ENCODE results near the gene SYT13. TPM values are rescaled to one million over a fixed set of nuclear protein-coding genes. Genes with fewer than 3 reads are reported as not detected.

Gene SYT13
- total and polyA plus RNA-seq, 2 donors (not counting 3 experiments of a cell fraction or from before 2014, with no cell fraction given): not detected

- H2AFZ ChIP-seq (ENCODE audit: low read depth, low read length): no peak overlapping the region
- CTCF ChIA-PET: interaction anchor here (2.6 kb wide), 1 partner anchor 148 kb away, joined by 8 read pairs; no protein-coding TSS in a partner anchor
- dilution Hi-C loops (cut with MboI; ENCODE audit: extremely low pct_ligation_motif_present, low sequenced_read_pairs): no loop called here
Measured at GRCh38 chr11:45258982-45259530, 27.1 kb downstream of the SYT13 start.

GRCh38 chr11:45254070-45254469, 32.1 kb downstream of the SYT13 start:
- Histone ChIP-seq H3K9ac (replicated peaks; ENCODE audit: extremely low read depth, insufficient read depth, low read length) (no peak overlapping the region), H3K79me2 (ENCODE audit: control insufficient read depth, insufficient read depth, low read length) (no peaks in the 10 kb centered on the region), H3K4me3 (replicated peaks in 1 of 3; ENCODE audit: insufficient read depth in 1 of 3, low read depth in 1 of 3, low read length in 3 of 3) (no peak overlapping the region), H2AFZ (ENCODE audit: low read depth, low read length) (no peak overlapping the region), H4K20me1 (replicated peaks; ENCODE audit: control insufficient read depth, extremely low read depth, insufficient read depth, low read length) (no peaks in the 10 kb centered on the region), H3K4me1 (ENCODE audit: control insufficient read depth, extremely low read depth, insufficient read depth, low read length) (no peaks in the 10 kb centered on the region), H3K27ac (ENCODE audit: insufficient read depth, low read depth, low read length) (no peak overlapping the region), H3K9me1 (replicated peaks; ENCODE audit: control insufficient read depth, extremely low read depth, insufficient read depth, low read length) (no peaks in the 10 kb centered on the region), H3K4me2 (ENCODE audit: insufficient read depth, low read length) (no peak overlapping the region), H3K36me3 (ENCODE audit: control insufficient read depth in 2 of 2, extremely low read depth in 1 of 2, insufficient read depth in 2 of 2, low read length in 2 of 2) (no peaks in the 10 kb centered on the region), H3K27me3 (ENCODE audit: control insufficient read depth in 2 of 2, insufficient read depth in 2 of 2, low read length in 2 of 2) (peaks cover 0 to 8% of the 10 kb centered on the region in 2 experiments), H3K9me3 (replicated peaks; ENCODE audit: control insufficient read depth, insufficient read depth, low read length) (no peaks in the 10 kb centered on the region)
- no peak for FAIRE-seq
- no peak for DNase-seq (ENCODE audit: low read depth, low spot score)
- TF ChIP-seq MYC (IDR thresholded peaks at IDR 0.05; ENCODE audit: low read depth, low read length) (no peak), JUN (IDR thresholded peaks at IDR 0.05; ENCODE audit: borderline replicate concordance, insufficient read depth, insufficient read length, low read depth) (no peak)
- intact Hi-C loops (cut with micrococcal nuclease) (no loop called here), dilution Hi-C loops (cut with MboI; ENCODE audit: extremely low pct_ligation_motif_present, low sequenced_read_pairs) (no loop called here)
- CTCF ChIA-PET: interaction anchor here (1.5 to 2.9 kb wide), 7 partner anchors 11 to 143 kb away, joined by 3 to 29 read pairs (median 7); no protein-coding TSS in a partner anchor
- BruUV-seq (replicated peaks): no TSS peak
- POLR2A ChIA-PET: no interaction called here

More at GRCh38 chr11:45258982-45259530, 27.1 kb downstream of the SYT13 start:
- Histone ChIP-seq H3K4me2 (ENCODE audit: insufficient read depth, low read length) (no peak overlapping the region), H3K36me3 (ENCODE audit: control insufficient read depth in 2 of 2, extremely low read depth in 1 of 2, insufficient read depth in 2 of 2, low read length in 2 of 2) (no peaks in the 10 kb centered on the region), H3K4me3 (replicated peaks in 1 of 3; ENCODE audit: insufficient read depth in 1 of 3, low read depth in 1 of 3, low read length in 3 of 3) (no peak overlapping the region), H3K27ac (ENCODE audit: insufficient read depth, low read depth, low read length) (no peak overlapping the region), H3K9me3 (replicated peaks; ENCODE audit: control insufficient read depth, insufficient read depth, low read length) (no peaks in the 10 kb centered on the region), H3K27me3 (ENCODE audit: control insufficient read depth in 2 of 2, insufficient read depth in 2 of 2, low read length in 2 of 2) (peaks cover 0 to under 1% of the 10 kb centered on the region in 2 experiments), H3K4me1 (ENCODE audit: control insufficient read depth, extremely low read depth, insufficient read depth, low read length) (no peaks in the 10 kb centered on the region), H3K9ac (replicated peaks; ENCODE audit: extremely low read depth, insufficient read depth, low read length) (no peak overlapping the region), H4K20me1 (replicated peaks; ENCODE audit: control insufficient read depth, extremely low read depth, insufficient read depth, low read length) (no peaks in the 10 kb centered on the region), H3K79me2 (ENCODE audit: control insufficient read depth, insufficient read depth, low read length) (no peaks in the 10 kb centered on the region), H3K9me1 (replicated peaks; ENCODE audit: control insufficient read depth, extremely low read depth, insufficient read depth, low read length) (no peaks in the 10 kb centered on the region)
- POLR2A ChIA-PET: no interaction called here
- no peak for FAIRE-seq
- TF ChIP-seq POLR2AphosphoS5 (IDR thresholded peaks at IDR 0.05; ENCODE audit: insufficient read depth, low read depth, low read length): no peak
- no peak for TF ChIP-seq JUN (IDR thresholded peaks at IDR 0.05; ENCODE audit: borderline replicate concordance, insufficient read depth, insufficient read length, low read depth)
- no peak for TF ChIP-seq GATA2 (IDR thresholded peaks at IDR 0.05; ENCODE audit: insufficient read depth, insufficient read length, low read depth, low read length)
- BruUV-seq (replicated peaks): no TSS peak
- intact Hi-C loops (cut with micrococcal nuclease): no loop called here
- DNase-seq (ENCODE audit: low read depth, low spot score): no peak
